Stimulated activated CD4-positive, alpha-beta T cell treated with anti-CD3 and anti-CD28 coated beads, Interleukin-4, amount 100 ng/mL, for 4 hours (primary cell): ENCODE results near the gene PSMC4.

ENCODE experiments used
- DNase-seq, 2 experiments: peaks; one replicate each; pipeline ENCODE4 v3.0.0-alpha.2; 2020

The PSMC4 gene

GRCh38 chr19:39995794-39996193, 24.8 kb downstream of the PSMC4 start:
- DNase-seq: no peak

- DNase-seq: no peak
Measured at GRCh38 chr19:39996218-39996810, 25.3 kb downstream of the PSMC4 start.

- peak; percentile 83 to 92 for DNase-seq
Measured at GRCh38 chr19:39996811-39997637, 26.1 kb downstream of the PSMC4 start, which contains the start of gene ZNF546. Gene ZNF546 (plus strand): TSS chr19:39997060. CDS start chr19:39998327, 1,267 bp downstream.

GRCh38 chr19:39997638-39998216, 26.8 kb downstream of the PSMC4 start:
- no peak for DNase-seq

GRCh38 chr19:39998501-39998900, 27.5 kb downstream of the PSMC4 start:
- DNase-seq: no peak

- no peak for DNase-seq
Measured at GRCh38 chr19:40005691-40006272, 34.8 kb downstream of the PSMC4 start.

- DNase-seq: no peak
Measured at GRCh38 chr19:40006273-40006691, 35.3 kb downstream of the PSMC4 start.

GRCh38 chr19:40009674-40010073, 38.7 kb downstream of the PSMC4 start:
- no peak for DNase-seq

GRCh38 chr19:40013991-40014390, 43.0 kb downstream of the PSMC4 start:
- no peak for DNase-seq

GRCh38 chr19:40023969-40024368, 53.0 kb downstream of the PSMC4 start:
- DNase-seq: no peak

- DNase-seq: no peak
Measured at GRCh38 chr19:40025938-40026596, 55.1 kb downstream of the PSMC4 start.

GRCh38 chr19:40026597-40026970, 55.6 kb downstream of the PSMC4 start:
- no peak for DNase-seq
